ENCODE data around the gene CD244.
"Not testable (repeated sequence)": the region's sequence is repeated elsewhere in the genome, so short reads cannot be mapped to it uniquely, and the experiment has no call there.

Gene CD244

DNA sequence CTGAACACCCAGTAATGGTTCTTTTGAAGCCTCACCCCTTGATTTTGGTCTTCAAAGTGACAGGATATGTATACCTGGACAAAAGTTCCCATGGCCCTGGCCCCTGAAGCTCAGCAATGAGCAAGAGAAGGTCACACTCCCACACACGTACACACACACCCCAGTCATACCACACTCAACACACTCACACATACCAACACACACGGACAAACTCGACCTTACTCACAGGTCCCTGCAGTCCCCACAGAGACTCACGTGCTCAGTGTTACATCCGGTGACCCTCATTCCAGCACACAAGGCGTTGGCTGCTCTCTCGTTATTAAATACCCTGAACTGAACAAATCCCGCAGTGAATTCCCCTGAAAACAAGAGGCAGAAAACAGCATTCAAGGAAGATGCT is 16.4 kb upstream of the CD244 start:
- DNase-seq (ENCODE audit: low spot score): no peak

DNA sequence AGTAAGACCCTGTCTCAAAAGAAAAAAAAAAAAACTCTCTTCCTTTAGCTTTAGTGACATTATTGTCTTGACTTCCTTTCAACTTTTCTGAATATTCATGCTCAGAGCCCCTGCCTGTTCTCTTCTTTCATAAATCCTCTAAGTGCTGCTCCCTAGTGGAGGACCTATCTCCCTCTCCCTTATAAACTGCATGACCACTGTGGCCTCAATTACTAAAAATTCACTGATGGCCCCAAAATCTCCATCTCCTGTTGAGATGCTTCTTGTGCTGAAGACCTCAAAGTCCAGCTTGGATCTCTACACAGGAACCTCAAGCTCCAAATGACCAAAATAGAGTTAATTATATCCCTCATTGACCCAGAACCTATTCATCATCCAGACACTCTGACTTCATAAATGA is 14.5 kb upstream of the CD244 start:
- DNase-seq (ENCODE audit: low spot score): no peak

GRCh38 chr1:160876311-160876710 is 13.6 kb upstream of the CD244 start:
- no peak for DNase-seq (ENCODE audit: low spot score)

GRCh38 chr1:160875591-160875990 is 12.9 kb upstream of the CD244 start:
- not testable (repeated sequence) for DNase-seq (ENCODE audit: low spot score)

DNA sequence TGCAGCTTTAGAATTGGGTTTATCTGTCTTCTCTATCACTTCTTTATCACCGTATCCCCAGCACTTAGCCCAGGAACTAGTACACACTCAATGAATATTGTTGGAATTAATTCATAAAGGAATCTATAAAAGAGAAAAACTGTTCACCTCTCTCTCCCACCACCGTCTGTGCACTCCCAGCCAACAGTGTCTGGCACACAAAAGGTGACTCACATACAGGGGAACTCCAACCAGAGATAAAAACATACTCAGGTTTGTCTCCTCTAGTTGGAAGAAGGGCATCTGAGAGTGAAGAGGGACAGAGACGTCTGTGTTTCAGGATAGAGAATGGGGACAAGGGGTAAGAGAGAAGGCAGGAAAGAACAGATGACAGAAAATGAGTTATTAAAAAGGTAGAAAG is 12.2 kb upstream of the CD244 start:
- no peak for DNase-seq (ENCODE audit: low spot score)

- no peak for DNase-seq (ENCODE audit: low spot score)
These were observed 5.5 kb upstream of the CD244 start for GRCh38 chr1:160868141-160868540.

GRCh38 chr1:160867651-160868050 is 5.0 kb upstream of the CD244 start:
- DNase-seq (ENCODE audit: low spot score): not testable (repeated sequence)

- no peak for DNase-seq (ENCODE audit: low spot score)
These were observed 4.1 kb upstream of the CD244 start for GRCh38 chr1:160866695-160867260.

DNA sequence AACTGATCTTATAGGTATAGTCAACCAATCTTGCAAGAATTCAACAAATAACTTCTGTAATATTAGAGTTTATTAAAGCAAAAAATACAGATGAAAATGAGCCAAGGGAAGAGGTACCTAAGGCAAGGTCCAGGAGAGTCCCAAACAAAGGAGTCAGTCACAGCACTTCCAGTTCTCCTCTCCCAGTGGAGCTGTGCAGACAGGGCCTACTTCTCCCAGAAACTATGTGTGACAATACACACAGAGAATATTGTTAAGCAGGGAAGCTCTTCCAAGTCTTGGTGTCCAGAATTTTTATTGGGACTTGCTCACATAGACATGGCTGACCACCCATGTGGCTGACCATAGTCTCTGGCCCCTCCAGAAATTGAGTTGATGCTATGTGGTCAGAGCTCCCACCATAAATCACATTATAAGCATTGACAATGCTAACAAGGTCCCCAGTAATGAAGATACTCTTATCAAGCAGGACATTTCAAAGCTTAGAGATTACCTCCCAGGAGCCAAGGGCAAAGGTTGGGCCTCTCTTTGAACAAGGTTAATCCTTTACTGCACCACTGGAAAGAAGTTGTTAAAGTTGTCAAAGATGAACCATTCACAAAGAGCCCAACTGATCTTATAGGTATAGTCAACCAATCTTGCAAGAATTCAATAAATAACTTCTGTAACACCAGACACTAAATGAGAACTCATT is 3.5 kb upstream of the CD244 start:
- DNase-seq (ENCODE audit: low spot score): no peak

DNA sequence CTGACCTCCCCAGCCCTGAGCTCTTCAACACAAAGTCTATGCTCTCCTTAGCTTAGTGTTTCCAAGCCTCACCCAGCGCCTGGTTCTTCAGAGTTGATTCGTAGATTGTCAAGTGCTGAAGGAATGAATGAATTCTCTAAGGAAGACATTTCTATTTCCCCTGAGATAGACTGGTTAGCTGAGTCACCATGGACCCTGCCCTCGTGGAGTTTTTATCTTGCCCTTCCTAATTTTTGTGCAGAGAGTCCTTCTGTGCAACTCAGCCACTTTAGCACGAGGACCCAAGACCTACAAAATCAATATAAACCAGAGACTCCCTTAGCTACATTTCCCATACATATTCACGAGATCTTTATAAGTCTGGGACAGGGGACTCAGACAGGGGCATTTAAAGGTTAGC is 2.6 kb upstream of the CD244 start:
- DNase-seq (ENCODE audit: low spot score): no peak

GRCh38 chr1:160864173-160864572 is 1.5 kb upstream of the CD244 start:
- DNase-seq (ENCODE audit: low spot score): no peak

GRCh38 chr1:160863774-160864131 is 1.1 kb upstream of the CD244 start:
- peak; percentile 53 for DNase-seq (ENCODE audit: low spot score)

GRCh38 chr1:160863061-160863773 is 530 bp upstream of the CD244 start:
- DNase-seq (ENCODE audit: low spot score): no peak

DNA sequence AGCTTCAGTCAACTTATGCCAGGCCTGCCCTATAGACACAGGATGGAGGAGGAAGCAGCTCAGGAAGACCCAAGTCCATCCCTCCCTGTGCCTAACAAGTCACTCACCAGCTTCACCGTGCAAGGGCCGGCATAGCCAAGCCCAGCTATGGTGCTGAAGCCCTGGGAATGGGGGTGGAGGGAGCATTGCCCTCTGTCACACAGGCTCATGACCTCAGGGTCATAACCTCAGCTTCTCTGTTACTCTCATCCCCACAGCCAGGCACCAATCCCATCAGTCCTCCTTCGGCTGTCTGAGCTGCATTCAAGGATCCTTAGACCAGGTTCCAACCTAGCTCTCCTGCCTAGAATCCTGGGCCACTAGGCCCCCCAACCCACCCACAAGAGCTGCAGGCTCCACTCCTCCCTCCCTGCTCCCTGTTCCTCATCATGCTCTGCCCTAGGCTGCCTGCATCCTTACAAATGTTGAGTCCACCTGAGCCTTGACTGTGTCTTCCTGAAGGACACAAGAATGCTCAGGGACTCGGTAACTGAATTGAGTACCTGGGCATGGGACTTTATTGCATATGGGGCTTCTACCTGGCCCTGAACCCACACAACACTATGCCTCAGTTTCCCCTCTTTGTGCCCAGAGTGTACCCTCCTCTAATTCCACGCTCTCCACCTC is 1.7 kb downstream of the CD244 start:
- DNase-seq (ENCODE audit: low spot score): no peak

DNA sequence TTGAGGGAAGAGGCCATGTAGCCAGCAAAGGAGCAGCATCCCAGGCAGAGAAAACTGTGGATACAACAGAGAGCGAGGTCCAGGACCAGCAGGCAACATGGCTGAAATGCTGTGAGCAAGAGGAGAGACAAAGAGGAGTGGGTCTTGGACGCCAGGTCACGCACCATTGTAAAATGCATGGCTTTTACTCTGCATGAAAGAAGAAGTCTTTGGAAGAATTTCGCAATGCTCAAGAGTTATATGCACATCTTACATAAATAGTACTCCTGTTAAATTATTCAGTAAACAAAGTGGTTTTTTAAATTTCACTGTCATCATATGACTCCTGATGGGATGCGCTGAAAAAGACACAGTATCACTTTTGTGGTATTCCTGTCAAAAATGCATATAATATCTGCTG is 3.5 kb downstream of the CD244 start:
- no peak for DNase-seq (ENCODE audit: low spot score)

DNA sequence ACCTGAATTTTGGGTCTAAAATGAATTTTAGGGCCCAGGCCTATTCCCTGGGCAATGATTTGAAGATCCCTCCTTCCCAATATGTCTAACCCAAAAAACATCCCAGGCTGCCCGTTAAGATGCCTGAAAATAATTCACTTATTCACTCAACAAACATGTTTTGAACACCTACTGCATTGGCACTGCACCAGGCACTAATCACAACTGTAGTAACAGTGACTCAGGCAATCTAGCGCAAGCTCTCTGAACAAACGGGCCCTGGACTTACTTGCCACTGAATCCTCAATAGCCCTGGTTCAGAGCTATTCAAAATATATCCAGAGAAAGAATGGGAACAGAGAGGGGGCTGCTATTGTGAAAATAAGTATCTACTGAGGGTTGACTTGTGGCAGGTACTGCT is 4.2 kb downstream of the CD244 start:
- no peak for DNase-seq (ENCODE audit: low spot score)

GRCh38 chr1:160858097-160858496 is 4.6 kb downstream of the CD244 start:
- DNase-seq (ENCODE audit: low spot score): no peak

- DNase-seq (ENCODE audit: low spot score): no peak
These were observed 7.3 kb downstream of the CD244 start for GRCh38 chr1:160855181-160855981.

GRCh38 chr1:160853754-160854153 is 8.9 kb downstream of the CD244 start:
- no peak for DNase-seq (ENCODE audit: low spot score)

- DNase-seq (ENCODE audit: low spot score): no peak
These were observed 9.7 kb downstream of the CD244 start for GRCh38 chr1:160853014-160853413.

GRCh38 chr1:160850993-160851392 is 11.7 kb downstream of the CD244 start:
- DNase-seq (ENCODE audit: low spot score): no peak

GRCh38 chr1:160850541-160850940 is 12.1 kb downstream of the CD244 start:
- no peak for DNase-seq (ENCODE audit: low spot score)
